GM12873 (cell line): ENCODE data around the gene PCK2.

Source experiments
- CTCF ChIP-seq: IDR thresholded peaks from 2 replicates; pipeline ENCODE4 v1.5.1; 2012; ENCODE audit warnings: low read depth, mild to moderate bottlenecking, moderate library complexity, low read length, control low read depth; ENCODE audit not compliant: insufficient read depth; ENCODE audit errors: missing control alignments

Gene PCK2

GRCh38 chr14:24144451-24144850, 50.3 kb downstream of the PCK2 start:
- no peak for TF ChIP-seq CTCF

- no peak for TF ChIP-seq CTCF
These were observed 51.1 kb downstream of the PCK2 start for GRCh38 chr14:24145219-24145618.

- no peak for TF ChIP-seq CTCF
These were observed 51.8 kb downstream of the PCK2 start for GRCh38 chr14:24145690-24146452.

GRCh38 chr14:24146453-24146977, 52.4 kb downstream of the PCK2 start, which contains the start of gene PSME2:
TSS of gene PSME2 (minus strand) at chr14:24146610. CDS start at chr14:24146581, 29 bp downstream.
- no peak for TF ChIP-seq CTCF

- no peak for TF ChIP-seq CTCF
These were observed 53.1 kb downstream of the PCK2 start, which contains the start of gene RNF31 for GRCh38 chr14:24146978-24147760. TSS of gene RNF31 (plus strand) at chr14:24147498. CDS start at chr14:24147699, 201 bp downstream.

- TF ChIP-seq CTCF = no peak
These were observed 53.8 kb downstream of the PCK2 start for GRCh38 chr14:24147761-24148428.
